Measurements from ENCODE around the gene STAT3. TPM values are rescaled to one million over a fixed set of nuclear protein-coding genes. Genes with fewer than 3 reads are reported as not detected.

The STAT3 gene
- total and polyA plus RNA-seq, 2 of the 13 experiments (the other 11 are each of a cell fraction or from before 2014, with no cell fraction given), result 61.8 to 62.4 TPM

GRCh38 chr17:42414704-42415409 lies 26.6 kb upstream of the STAT3 start:
- Histone ChIP-seq H3K4me3 (replicated peaks in 1 of 3; ENCODE audit: insufficient read depth in 1 of 3, low read depth in 2 of 3, low read length in 3 of 3) (no peak overlapping the region), H3K4me2 (ENCODE audit: low read depth, low read length) (no peak overlapping the region), H2AFZ (ENCODE audit: low read length) (no peak overlapping the region), H4K20me1 (ENCODE audit: insufficient read depth, low read length) (no peaks in the 10 kb centered on the region), H3K27ac (ENCODE audit: extremely low read length, insufficient read depth, low read length) (no peak overlapping the region), H3K4me1 (ENCODE audit: insufficient read depth, low read length) (no peaks in the 10 kb centered on the region), H3K27me3 (ENCODE audit: control insufficient read depth in 1 of 2, insufficient read depth in 2 of 2, low read length in 2 of 2) (no peaks in the 10 kb centered on the region), H3K9me3 (ENCODE audit: low read length) (no peaks in the 10 kb centered on the region), H3K36me3 (replicated peaks in 1 of 2; ENCODE audit: control insufficient read depth in 1 of 2, insufficient read depth in 2 of 2, low read length in 2 of 2) (peaks cover 2 to 6% of the 10 kb centered on the region in 2 experiments; a peak in 2 of 5 replicates), H3K79me2 (ENCODE audit: insufficient read depth, low read length) (peaks cover 3% of the 10 kb centered on the region), H3K9ac (ENCODE audit: insufficient read depth, low read depth, low read length) (no peak overlapping the region)
- DNase-seq (ENCODE audit: low spot score), result no peak
- WGBS (ENCODE audit: low lambda C conversion rate), result 91% methylated on average over 7 of the region's 7 CpGs
- no peak for FAIRE-seq
- CTCF ChIA-PET (ENCODE audit: low intra/inter-chr PET ratio, low total read pairs), result no interaction called here
- BruUV-seq (replicated peaks), result no TSS peak
- POLR2A ChIA-PET, result no interaction called here
- ATAC-seq, result no peak
- intact Hi-C loops (cut with micrococcal nuclease; ENCODE audit: unreplicated experiment), result no loop called here
- in situ Hi-C loops (cut with HindIII; ENCODE audit: extremely low pct_ligation_motif_present, low pct_unique_long_range_greater_than_20kb), result no loop called here
- TF ChIP-seq ZNF20 (CRISPR knock-in tag; IDR thresholded peaks at IDR 0.05), result no peak
- TF ChIP-seq ZNF644 (CRISPR knock-in tag; IDR thresholded peaks at IDR 0.05; ENCODE audit: low read depth), result no peak
- TF ChIP-seq ZNF251 (CRISPR knock-in tag; IDR thresholded peaks at IDR 0.05), result no peak
- no peak for TF ChIP-seq ATF3 (CRISPR knock-in tag; IDR thresholded peaks at IDR 0.05)
- TF ChIP-seq ZBTB40 (IDR thresholded peaks at IDR 0.05), result no peak
- no peak for TF ChIP-seq ZBTB40 (CRISPR knock-in tag; IDR thresholded peaks at IDR 0.05)
- TF ChIP-seq BATF2 (CRISPR knock-in tag; IDR thresholded peaks at IDR 0.05), result no peak
- TF ChIP-seq REST (IDR thresholded peaks at IDR 0.05; ENCODE audit: borderline replicate concordance in 1 of 2, low read depth in 1 of 2, low read length in 2 of 2), result no peak
- TF ChIP-seq SRY (CRISPR knock-in tag; IDR thresholded peaks at IDR 0.05), result no peak
- no peak for TF ChIP-seq CHD4 (IDR thresholded peaks at IDR 0.05; ENCODE audit: borderline replicate concordance, low read length)
- no peak for TF ChIP-seq MTA3 (CRISPR knock-in tag; IDR thresholded peaks at IDR 0.05)
